Measurements from ENCODE around the gene CSF1.

The CSF1 gene

GRCh38 chr1:109935451-109935900 lies 24.8 kb downstream of the CSF1 start:
- no peak for TF ChIP-seq CTCF (IDR thresholded peaks at IDR 0.05; ENCODE audit: extremely low read depth, missing control alignments)
- DNase-seq (ENCODE audit: low spot score) = no peak

GRCh38 chr1:109937738-109938137 lies 27.1 kb downstream of the CSF1 start:
- no peak for TF ChIP-seq CTCF (IDR thresholded peaks at IDR 0.05; ENCODE audit: extremely low read depth, missing control alignments)
- no peak for DNase-seq (ENCODE audit: low spot score)

DNA sequence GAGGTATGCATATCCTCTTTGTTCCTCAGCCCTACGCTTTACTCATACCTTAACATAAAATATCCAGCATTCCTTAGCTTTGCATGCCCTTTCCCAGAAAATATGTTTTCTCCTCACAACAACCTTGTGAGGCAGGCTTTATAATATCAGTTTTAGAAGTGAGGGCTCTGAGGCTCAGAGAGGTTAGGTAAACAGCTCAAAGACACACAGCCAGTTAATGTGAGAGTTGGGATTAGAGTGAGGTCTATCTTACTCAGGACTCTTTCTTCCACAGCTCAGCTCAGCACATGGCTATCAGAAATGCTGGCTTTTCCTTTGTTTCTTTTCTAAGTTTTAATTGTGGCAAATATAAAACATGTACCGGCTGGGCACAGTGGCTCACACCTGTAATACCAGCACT lies 27.9 kb downstream of the CSF1 start:
- DNase-seq (ENCODE audit: low spot score) = no peak
- TF ChIP-seq CTCF (IDR thresholded peaks at IDR 0.05; ENCODE audit: extremely low read depth, missing control alignments) = no peak

DNA sequence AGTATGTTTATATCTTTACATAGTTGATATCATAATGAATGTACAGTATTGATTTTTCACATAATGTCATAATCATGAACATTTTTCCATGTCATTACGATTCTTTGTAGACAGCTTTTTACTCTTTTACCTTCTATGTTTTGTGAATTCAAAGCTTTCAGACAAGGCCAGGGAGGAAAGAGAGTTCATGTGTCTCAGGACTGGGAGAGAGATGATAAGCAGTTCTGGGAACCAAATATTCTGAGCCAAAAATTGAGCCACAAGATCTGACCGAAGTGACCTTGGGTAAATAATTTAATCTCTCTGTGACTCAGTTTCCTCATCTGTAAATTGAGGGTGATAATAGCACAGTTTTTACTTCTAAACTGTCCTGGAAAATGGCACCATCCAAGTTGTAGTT lies 31.8 kb downstream of the CSF1 start:
- TF ChIP-seq CTCF (IDR thresholded peaks at IDR 0.05; ENCODE audit: extremely low read depth, missing control alignments) = no peak
- DNase-seq (ENCODE audit: low spot score) = no peak

DNA sequence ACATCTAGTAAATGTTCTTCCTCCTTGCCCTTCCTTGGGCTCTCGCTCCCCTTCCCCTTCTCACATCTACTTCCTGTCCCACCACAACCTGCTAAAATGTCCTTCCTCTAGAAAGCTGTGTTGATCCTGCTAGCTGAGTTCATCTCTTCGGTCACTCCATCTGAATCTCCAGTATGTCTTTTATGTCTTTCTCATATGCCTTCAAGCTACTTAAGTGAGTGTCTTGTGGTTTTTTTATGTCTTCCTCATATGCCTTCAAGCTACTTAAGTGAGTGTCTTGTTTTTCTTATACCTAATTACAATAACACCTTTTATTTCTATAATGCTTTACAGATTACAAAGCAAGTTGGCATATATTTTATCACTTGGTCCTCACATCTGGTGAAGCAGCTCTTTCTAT lies 33.9 kb downstream of the CSF1 start:
- TF ChIP-seq CTCF (IDR thresholded peaks at IDR 0.05; ENCODE audit: extremely low read depth, missing control alignments) = no peak
- DNase-seq (ENCODE audit: low spot score) = no peak

GRCh38 chr1:109946511-109946910 lies 35.9 kb downstream of the CSF1 start:
- no peak for TF ChIP-seq CTCF (IDR thresholded peaks at IDR 0.05; ENCODE audit: extremely low read depth, missing control alignments)
- no peak for DNase-seq (ENCODE audit: low spot score)

DNA sequence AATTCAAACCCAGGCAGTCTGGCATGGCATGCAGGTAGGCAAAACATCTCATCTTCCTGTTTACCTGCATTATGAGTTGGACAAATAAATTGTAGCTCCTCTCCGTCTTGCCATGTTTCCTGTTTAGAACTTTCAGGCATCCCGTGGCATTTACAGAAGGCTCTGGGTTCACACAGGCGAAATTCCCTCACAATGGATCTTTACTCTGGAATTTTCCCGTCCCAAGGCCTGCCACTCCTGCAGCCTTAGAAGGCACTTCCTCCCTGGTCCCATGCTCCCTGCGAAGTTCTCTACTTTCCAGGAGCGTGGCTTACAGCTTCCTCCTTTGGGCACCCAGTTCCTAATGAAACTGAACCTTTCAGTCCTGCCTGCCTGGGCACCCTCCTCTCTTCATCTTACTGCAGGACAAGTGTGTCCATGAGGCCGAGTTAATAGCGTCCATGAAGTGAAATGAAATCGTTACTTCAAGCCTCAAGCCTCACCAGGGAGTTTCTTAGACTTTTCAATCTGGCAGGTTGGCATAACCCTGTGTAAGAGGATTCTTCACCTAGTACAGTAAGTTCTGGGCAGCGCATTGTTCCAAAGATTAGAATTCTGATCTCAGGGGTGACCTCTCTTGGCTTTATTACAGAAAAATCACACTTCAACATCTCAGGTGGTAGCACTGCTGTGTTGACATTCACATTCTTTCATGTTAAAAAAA lies 37.1 kb downstream of the CSF1 start:
- DNase-seq (ENCODE audit: low spot score) = no peak
- no peak for TF ChIP-seq CTCF (IDR thresholded peaks at IDR 0.05; ENCODE audit: extremely low read depth, missing control alignments)
